Measurements from ENCODE around the gene PAPSS2.

DNA sequence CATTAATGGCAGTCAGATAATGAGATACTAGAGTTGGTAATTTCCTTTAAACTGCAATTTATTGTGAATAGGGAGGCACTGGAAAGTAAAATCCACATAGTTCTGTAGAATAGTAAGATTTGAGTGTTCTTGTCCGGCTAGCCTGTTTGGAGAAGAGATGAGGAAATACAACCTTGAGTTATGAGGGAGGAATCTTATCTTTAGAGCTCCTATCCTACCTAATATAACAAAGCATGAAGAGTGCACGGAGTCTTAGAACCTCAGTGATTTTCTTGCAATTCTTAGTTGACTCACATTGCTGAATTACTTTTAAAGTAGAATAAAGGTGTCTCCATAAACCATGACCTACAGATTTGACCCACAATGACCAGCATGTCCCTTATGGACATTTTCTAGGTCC is 84.9 kb downstream of the PAPSS2 start:
- TF ChIP-seq, protein P1, sequence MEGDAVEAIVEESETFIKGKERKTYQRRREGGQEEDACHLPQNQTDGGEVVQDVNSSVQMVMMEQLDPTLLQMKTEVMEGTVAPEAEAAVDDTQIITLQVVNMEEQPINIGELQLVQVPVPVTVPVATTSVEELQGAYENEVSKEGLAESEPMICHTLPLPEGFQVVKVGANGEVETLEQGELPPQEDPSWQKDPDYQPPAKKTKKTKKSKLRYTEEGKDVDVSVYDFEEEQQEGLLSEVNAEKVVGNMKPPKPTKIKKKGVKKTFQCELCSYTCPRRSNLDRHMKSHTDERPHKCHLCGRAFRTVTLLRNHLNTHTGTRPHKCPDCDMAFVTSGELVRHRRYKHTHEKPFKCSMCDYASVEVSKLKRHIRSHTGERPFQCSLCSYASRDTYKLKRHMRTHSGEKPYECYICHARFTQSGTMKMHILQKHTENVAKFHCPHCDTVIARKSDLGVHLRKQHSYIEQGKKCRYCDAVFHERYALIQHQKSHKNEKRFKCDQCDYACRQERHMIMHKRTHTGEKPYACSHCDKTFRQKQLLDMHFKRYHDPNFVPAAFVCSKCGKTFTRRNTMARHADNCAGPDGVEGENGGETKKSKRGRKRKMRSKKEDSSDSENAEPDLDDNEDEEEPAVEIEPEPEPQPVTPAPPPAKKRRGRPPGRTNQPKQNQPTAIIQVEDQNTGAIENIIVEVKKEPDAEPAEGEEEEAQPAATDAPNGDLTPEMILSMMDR (conservative IDR thresholded peaks at IDR 0.05): no peak
- TF ChIP-seq ZFX (IDR thresholded peaks at IDR 0.05): no peak
